ENCODE measurements around the gene DMRTB1. TPM values are rescaled to one million over a fixed set of nuclear protein-coding genes. Genes with fewer than 3 reads are reported as not detected.

Gene DMRTB1
- total and polyA plus RNA-seq, 2 of the 8 experiments (the other 6 are each of a cell fraction or from before 2014, with no cell fraction given), result 0.06 to 0.35 TPM

DNA sequence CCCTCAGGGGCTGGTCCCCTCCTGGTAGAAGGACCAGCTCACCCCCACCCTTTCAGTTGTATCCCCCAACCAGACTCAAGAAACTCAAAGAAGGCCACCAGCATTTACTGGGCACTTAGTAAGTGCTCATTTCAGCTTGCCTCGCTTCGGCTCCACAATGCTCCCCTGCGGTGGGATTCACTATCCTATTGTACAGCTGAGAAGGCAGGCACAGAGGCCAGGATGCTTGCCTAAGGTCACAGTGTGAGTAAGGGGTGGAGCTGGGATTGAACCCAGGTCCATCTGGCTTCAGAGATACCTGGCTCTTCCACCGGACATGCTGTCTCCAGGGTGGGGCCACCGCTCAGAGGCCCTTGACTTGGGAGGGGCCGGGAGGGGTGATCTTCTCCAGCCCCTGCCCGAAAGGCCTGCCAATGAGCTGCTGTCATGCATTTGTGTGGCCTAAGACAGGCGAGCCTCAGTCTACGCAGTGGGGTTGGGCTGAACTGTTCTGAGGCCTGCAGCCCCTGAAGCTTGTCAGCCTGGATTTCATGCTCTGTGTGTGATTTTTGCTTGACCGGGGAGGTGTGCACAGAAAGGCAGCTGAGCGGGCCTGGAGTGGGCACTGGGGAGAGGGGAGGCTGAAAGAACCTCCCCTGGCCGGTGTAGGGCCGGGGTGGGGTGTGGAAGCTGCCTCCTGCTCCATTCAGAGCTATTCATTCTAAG is 48.1 kb downstream of the DMRTB1 start:
- Histone ChIP-seq H2BK12ac (ENCODE audit: low read depth, low read length) (0 out of 2 replicates have a peak overlapping the region, but pooled peaks have one; percentile 82), H3K9ac (replicated peaks in 1 of 4; ENCODE audit: extremely low read depth in 1 of 4, low read depth in 3 of 4, low read length in 3 of 4) (no peak overlapping the region), H3K4ac (replicated peaks; ENCODE audit: insufficient read length, low read depth, low read length) (no peak overlapping the region), H3K23ac (ENCODE audit: insufficient read length) (no peak overlapping the region), H2BK15ac (ENCODE audit: low read length) (no peak overlapping the region; the same call in 1 of the 2 replicates), H3K79me2 (ENCODE audit: control insufficient read depth in 1 of 2, insufficient read depth in 2 of 2, low read length in 2 of 2) (no peaks in the 10 kb centered on the region), H4K20me1 (replicated peaks in 1 of 2; ENCODE audit: control insufficient read depth in 1 of 2, insufficient read depth in 2 of 2, low read length in 2 of 2) (no peaks in the 10 kb centered on the region), H3K4me1 (replicated peaks in 1 of 4; ENCODE audit: control insufficient read depth in 3 of 4, insufficient read depth in 4 of 4, low read length in 3 of 4) (peaks cover 0 to 29% (median 11%) of the 10 kb centered on the region in 4 experiments; a peak in 6 of 7 replicates), H2BK20ac (ENCODE audit: low read length) (no peak overlapping the region), H3K9me3 (ENCODE audit: insufficient read depth in 2 of 2, low read depth in 1 of 2, low read length in 1 of 2) (no peaks in the 10 kb centered on the region), H3K27ac (ENCODE audit: low read depth, low read length) (no peak overlapping the region), H3K4me2 (ENCODE audit: insufficient read depth in 1 of 2, low read depth in 2 of 2, low read length in 2 of 2) (no peak overlapping the region), H2AK5ac (ENCODE audit: low read depth, low read length) (no peak overlapping the region; the same call in 1 of the 2 replicates), H4K91ac (replicated peaks; ENCODE audit: insufficient read length, low read length) (peak overlapping the region; percentile 79), H3K36me3 (ENCODE audit: control insufficient read depth in 2 of 4, insufficient read depth in 4 of 4, low read length in 3 of 4) (no peaks in the 10 kb centered on the region), H2BK120ac (replicated peaks; ENCODE audit: low read depth, low read length) (no peak overlapping the region), H3K27me3 (replicated peaks in 1 of 4; ENCODE audit: control insufficient read depth in 3 of 4, extremely low read depth in 1 of 4, insufficient read depth in 3 of 4, low read length in 3 of 4) (no peaks in the 10 kb centered on the region), H4K5ac (ENCODE audit: insufficient read length, low read depth, low read length) (no peak overlapping the region), H2AFZ (ENCODE audit: low read length) (no peak overlapping the region), H3K18ac (ENCODE audit: extremely low read depth, low read length) (peak overlapping the region; percentile 25), H3K56ac (replicated peaks; ENCODE audit: insufficient read length, low read depth, low read length) (no peak overlapping the region), H3K79me1 (ENCODE audit: low read depth, low read length) (no peaks in the 10 kb centered on the region), H4K8ac (ENCODE audit: extremely low read depth, insufficient read depth, low read length) (peak overlapping the region; percentile 65; the same call in 1 of the 2 replicates), H3K4me3 (ENCODE audit: extremely low read depth in 1 of 4, insufficient read depth in 2 of 4, low read depth in 3 of 4, low read length in 4 of 4) (no peak overlapping the region), H3K23me2 (ENCODE audit: low read depth, low read length) (no peaks in the 10 kb centered on the region), H3K14ac (ENCODE audit: insufficient read length) (no peak overlapping the region), H2BK5ac (ENCODE audit: low read depth, low read length) (peak overlapping the region; percentile 26; the same call in 1 of the 2 replicates)
- ChIA-PET CTCF (ENCODE audit: partially characterized antibody) (interaction anchor here (0.7 to 2.4 kb wide), 12 partner anchors 8 to 179 kb away, joined by 3 to 10 read pairs (median 5); no protein-coding TSS in a partner anchor), POLR2A (ENCODE audit: partially characterized antibody) (interaction anchor here (1.2 kb wide), 1 partner anchor 180 kb away, joined by 3 read pairs; no protein-coding TSS in a partner anchor)
- DNase-seq (ENCODE audit: low read depth in 1 of 2, low spot score in 2 of 2), result no peak
- FAIRE-seq, result no peak
- 80% methylated on average over 13 of the region's 13 CpGs; no CpG with 5 or more reads in 1 of the 2 experiments for WGBS, 2 experiments (ENCODE audit: extremely low coverage in 1 of 2, insufficient coverage in 1 of 2, insufficient read length in 1 of 2, insufficient replicate concordance in 2 of 2, low coverage in 1 of 2, low lambda C conversion rate in 2 of 2, missing lambda C conversion rate in 1 of 2)
- TF ChIP-seq GABPA (IDR thresholded peaks at IDR 0.05; ENCODE audit: borderline replicate concordance, insufficient read depth, low read length) (no peak), ZNF274 (IDR thresholded peaks at IDR 0.05; ENCODE audit: borderline replicate concordance, extremely low read depth, low read length) (no peak), EZH2 (IDR thresholded peaks at IDR 0.05; ENCODE audit: low read depth, low read length, severe bottlenecking) (no peak), CHD1 (IDR thresholded peaks at IDR 0.05; ENCODE audit: low read depth, low read length) (no peak), CEBPB (IDR thresholded peaks at IDR 0.05; ENCODE audit: low read depth, low read length) (no peak)
